ENCODE data around the gene RELN. TPM values are rescaled to one million over a fixed set of nuclear protein-coding genes. Genes with fewer than 3 reads are reported as not detected.

Gene RELN
- total RNA-seq, 1 donor from 2014 or later: 0.19 TPM

- H3K4me3 Mint-ChIP-seq (ENCODE audit: unreplicated experiment): no peak overlapping the region
- H3K36me3 Mint-ChIP-seq (ENCODE audit: unreplicated experiment): no peaks in the 10 kb centered on the region
- no peak for TF ChIP-seq CTCF (IDR thresholded peaks at IDR 0.05)
- H3K9me3 Mint-ChIP-seq (ENCODE audit: unreplicated experiment): peaks cover 5% of the 10 kb centered on the region
- DNase-seq (ENCODE audit: extremely low spot score, unreplicated experiment): no peak
- H3K4me1 Mint-ChIP-seq (ENCODE audit: unreplicated experiment): peaks cover 3% of the 10 kb centered on the region
- no peak overlapping the region for H3K27ac Mint-ChIP-seq (ENCODE audit: unreplicated experiment)
- peaks cover 26% of the 10 kb centered on the region for H3K27me3 Mint-ChIP-seq (ENCODE audit: unreplicated experiment)
Measured at GRCh38 chr7:103437623-103438022, 551.8 kb downstream of the RELN start.

- H3K9me3 Mint-ChIP-seq (ENCODE audit: unreplicated experiment): peaks cover 5% of the 10 kb centered on the region
- H3K27ac Mint-ChIP-seq (ENCODE audit: unreplicated experiment): no peak overlapping the region
- no peak overlapping the region for H3K4me3 Mint-ChIP-seq (ENCODE audit: unreplicated experiment)
- H3K27me3 Mint-ChIP-seq (ENCODE audit: unreplicated experiment): peaks cover 13% of the 10 kb centered on the region
- TF ChIP-seq CTCF (IDR thresholded peaks at IDR 0.05): no peak
- H3K4me1 Mint-ChIP-seq (ENCODE audit: unreplicated experiment): peaks cover 5% of the 10 kb centered on the region
- no peak for DNase-seq (ENCODE audit: extremely low spot score, unreplicated experiment)
- no peaks in the 10 kb centered on the region for H3K36me3 Mint-ChIP-seq (ENCODE audit: unreplicated experiment)
Measured at GRCh38 chr7:103432712-103433111, 556.7 kb downstream of the RELN start.

GRCh38 chr7:103425177-103425576 is 564.3 kb downstream of the RELN start:
- TF ChIP-seq CTCF (IDR thresholded peaks at IDR 0.05): no peak
- DNase-seq (ENCODE audit: extremely low spot score, unreplicated experiment): no peak
- H3K36me3 Mint-ChIP-seq (ENCODE audit: unreplicated experiment): no peaks in the 10 kb centered on the region
- no peak overlapping the region for H3K27ac Mint-ChIP-seq (ENCODE audit: unreplicated experiment)
- no peaks in the 10 kb centered on the region for H3K4me1 Mint-ChIP-seq (ENCODE audit: unreplicated experiment)
- H3K27me3 Mint-ChIP-seq (ENCODE audit: unreplicated experiment): peaks cover 33% of the 10 kb centered on the region
- no peaks in the 10 kb centered on the region for H3K9me3 Mint-ChIP-seq (ENCODE audit: unreplicated experiment)
- H3K4me3 Mint-ChIP-seq (ENCODE audit: unreplicated experiment): no peak overlapping the region

DNA sequence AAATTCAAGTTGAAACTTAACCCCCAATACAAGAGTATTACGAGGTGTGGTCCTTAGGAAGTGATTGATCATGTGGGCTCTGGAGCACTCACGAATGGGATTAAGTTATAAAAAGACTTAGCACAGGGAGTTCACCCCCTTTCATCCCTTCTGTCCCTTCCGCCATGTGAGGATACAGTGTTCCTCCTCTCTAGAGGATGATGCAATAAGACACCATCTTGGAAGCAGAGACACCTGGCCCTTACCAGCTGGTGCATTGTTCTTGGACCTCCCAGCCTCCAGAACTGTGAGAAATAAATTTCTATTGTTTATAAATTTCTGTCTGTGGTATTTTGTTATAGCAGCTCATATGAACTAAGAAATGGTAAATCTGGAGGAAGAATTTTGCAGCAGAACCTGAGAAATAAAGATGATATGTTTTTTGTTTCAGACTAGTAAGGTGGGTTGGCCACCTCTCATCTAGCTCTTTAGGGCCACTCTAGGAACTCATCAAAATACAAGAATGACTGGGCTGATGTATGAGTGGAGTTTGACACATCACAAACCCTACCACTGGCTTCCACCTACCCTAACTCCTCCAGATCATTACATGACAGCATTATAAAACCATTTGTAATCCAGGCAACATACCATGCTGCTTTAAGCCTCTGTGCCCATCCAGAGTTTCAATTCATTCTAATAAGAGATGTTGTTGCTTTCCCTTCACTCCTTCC is 565.8 kb downstream of the RELN start:
- no peak for TF ChIP-seq CTCF (IDR thresholded peaks at IDR 0.05)
- Mint-ChIP-seq H3K9me3 (ENCODE audit: unreplicated experiment) (no peaks in the 10 kb centered on the region), H3K27me3 (ENCODE audit: unreplicated experiment) (peaks cover 34% of the 10 kb centered on the region), H3K27ac (ENCODE audit: unreplicated experiment) (no peak overlapping the region), H3K4me3 (ENCODE audit: unreplicated experiment) (no peak overlapping the region), H3K36me3 (ENCODE audit: unreplicated experiment) (no peaks in the 10 kb centered on the region), H3K4me1 (ENCODE audit: unreplicated experiment) (no peaks in the 10 kb centered on the region)
- no peak for DNase-seq (ENCODE audit: extremely low spot score, unreplicated experiment)

Other genes with a start within 250 kb of the RELN start
- gene ORC5, start 218.4 kb upstream of the RELN start, total RNA-seq: 18.8 and 20.0 TPM in 2 replicates